ENCODE measurements around the gene PRRC2C.

DNA sequence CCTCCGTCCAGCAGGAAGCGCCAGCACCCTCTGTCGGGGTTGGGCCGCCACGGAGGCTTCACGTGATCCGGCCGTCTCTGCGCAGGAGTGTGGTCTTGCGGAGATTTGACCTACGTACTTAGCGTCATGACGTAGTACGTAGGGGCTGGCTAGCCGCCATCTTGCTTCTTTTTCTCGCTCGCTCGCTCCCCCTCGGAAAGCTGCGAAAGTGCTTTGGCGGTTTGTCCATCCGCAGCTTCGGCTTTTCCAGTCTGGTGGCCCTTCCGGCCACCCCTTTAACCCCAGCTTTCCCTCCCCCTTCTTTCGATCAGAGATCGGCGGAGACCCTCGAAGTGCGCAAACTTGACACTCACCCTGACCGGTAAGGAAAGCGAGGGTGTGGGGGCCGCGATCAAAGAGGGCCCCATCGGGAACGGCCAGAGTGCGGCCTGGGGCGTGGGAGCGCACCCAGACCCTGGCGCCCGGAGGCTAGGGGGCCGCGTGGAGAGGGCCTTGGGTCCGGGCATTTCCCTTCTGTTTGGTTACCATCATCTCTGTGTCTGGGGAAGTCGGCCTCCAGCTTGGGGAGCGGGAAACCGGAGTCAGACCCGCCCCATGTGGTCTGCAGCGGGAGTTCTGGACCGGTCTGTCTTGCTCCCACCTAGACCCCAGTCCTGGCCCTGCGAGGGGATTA, at the start of gene PRRC2C:
- TF ChIP-seq, protein P1, sequence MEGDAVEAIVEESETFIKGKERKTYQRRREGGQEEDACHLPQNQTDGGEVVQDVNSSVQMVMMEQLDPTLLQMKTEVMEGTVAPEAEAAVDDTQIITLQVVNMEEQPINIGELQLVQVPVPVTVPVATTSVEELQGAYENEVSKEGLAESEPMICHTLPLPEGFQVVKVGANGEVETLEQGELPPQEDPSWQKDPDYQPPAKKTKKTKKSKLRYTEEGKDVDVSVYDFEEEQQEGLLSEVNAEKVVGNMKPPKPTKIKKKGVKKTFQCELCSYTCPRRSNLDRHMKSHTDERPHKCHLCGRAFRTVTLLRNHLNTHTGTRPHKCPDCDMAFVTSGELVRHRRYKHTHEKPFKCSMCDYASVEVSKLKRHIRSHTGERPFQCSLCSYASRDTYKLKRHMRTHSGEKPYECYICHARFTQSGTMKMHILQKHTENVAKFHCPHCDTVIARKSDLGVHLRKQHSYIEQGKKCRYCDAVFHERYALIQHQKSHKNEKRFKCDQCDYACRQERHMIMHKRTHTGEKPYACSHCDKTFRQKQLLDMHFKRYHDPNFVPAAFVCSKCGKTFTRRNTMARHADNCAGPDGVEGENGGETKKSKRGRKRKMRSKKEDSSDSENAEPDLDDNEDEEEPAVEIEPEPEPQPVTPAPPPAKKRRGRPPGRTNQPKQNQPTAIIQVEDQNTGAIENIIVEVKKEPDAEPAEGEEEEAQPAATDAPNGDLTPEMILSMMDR (conservative IDR thresholded peaks at IDR 0.05; ENCODE audit: low read depth, low read length): no peak; the same call in 1 of the 2 replicates
- TF ChIP-seq EZH2 (IDR thresholded peaks at IDR 0.05; ENCODE audit: low read length, unreplicated experiment) (no peak), EZH2phosphoT487 (IDR thresholded peaks at IDR 0.05; ENCODE audit: borderline replicate concordance, low read length) (no peak)

Data from PC-3 (cell line).